K562 (cell line): ENCODE measurements around the gene CRHR2.

Source experiments
- IRF2 ChIP-seq: sonication (generic); formaldehyde crosslinking; IDR thresholded peaks from 2 replicates; pipeline ENCODE4 v1.8.1; 2022; ENCODE audit warnings: mild to moderate bottlenecking, missing genetic modification reagents
- POLR2A ChIP-seq: fragments of 450-650 bp; conservative IDR thresholded peaks from 2 replicates; pipeline ENCODE4 v1.6.1; 2016
- ZNF589 ChIP-seq: fragments of 200-800 bp; sonication (Bioruptor generic); IDR thresholded peaks from 2 replicates; pipeline ENCODE4 v1.6.1; 2016; ENCODE audit warnings: low read depth, missing genetic modification characterization, missing compliant biosample characterization

DNA sequence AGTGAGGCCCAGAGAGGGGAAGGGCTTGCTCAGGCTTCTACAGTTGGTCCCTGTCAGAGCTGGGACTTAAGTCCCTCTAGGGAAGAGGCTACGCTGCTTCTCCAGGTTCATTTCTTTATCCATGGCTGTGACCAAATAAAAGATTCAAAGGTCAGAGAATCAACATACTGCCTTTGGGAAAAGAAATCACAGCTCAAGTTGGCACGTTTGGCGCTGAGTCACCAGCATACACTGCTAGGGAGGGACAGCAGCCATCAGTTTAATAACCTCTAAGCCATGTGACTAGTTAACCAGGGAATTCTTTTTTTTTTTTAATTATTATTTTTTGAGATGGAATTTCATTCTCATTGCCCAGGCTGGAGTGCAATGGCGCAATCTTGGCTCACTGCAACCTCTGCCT, 28.4 kb upstream of the CRHR2 start:
- TF ChIP-seq IRF2 (CRISPR knock-in tag) (no peak), POLR2A (no peak), ZNF589 (no peak)
